ENCODE results near the gene S100A2.

- no peak for TF ChIP-seq POLR2AphosphoS5 (IDR thresholded peaks at IDR 0.05; ENCODE audit: low read depth)
- TF ChIP-seq CTCF (conservative IDR thresholded peaks at IDR 0.05; ENCODE audit: low read depth in 2 of 2) = no peak
- no peak for TF ChIP-seq ZNF331 (CRISPR knock-in tag; IDR thresholded peaks at IDR 0.05; ENCODE audit: low read depth)
- TF ChIP-seq EZH2phosphoT487 (IDR thresholded peaks at IDR 0.05; ENCODE audit: unreplicated experiment) = no peak
- no peak for TF ChIP-seq ZNF462 (CRISPR knock-in tag; IDR thresholded peaks at IDR 0.05)
- no peak for TF ChIP-seq EZH2 (IDR thresholded peaks at IDR 0.05; ENCODE audit: low read depth, unreplicated experiment)
- TF ChIP-seq REST (IDR thresholded peaks at IDR 0.05; ENCODE audit: unreplicated experiment) = no peak
- no peak for TF ChIP-seq STAT1 (IDR thresholded peaks at IDR 0.05; ENCODE audit: unreplicated experiment)
- TF ChIP-seq CREB1 (CRISPR knock-in tag; IDR thresholded peaks at IDR 0.05; ENCODE audit: low read depth) = no peak
- TF ChIP-seq ETS1 (IDR thresholded peaks at IDR 0.05) = no peak
- TF ChIP-seq JUNB (IDR thresholded peaks at IDR 0.05; ENCODE audit: unreplicated experiment) = no peak
These were observed 16.6 kb downstream of the S100A2 start, which contains the start of gene S100A3 for GRCh38 chr1:153548722-153549688.

Data from GM23338 (cell line).